Neural progenitor cell (in vitro differentiated cells): ENCODE results near the gene SLC37A1. TPM values are rescaled to one million over a fixed set of nuclear protein-coding genes. Genes with fewer than 3 reads are reported as not detected.

Experiments used
- DNase-seq: peaks from one replicate; pipeline ENCODE4 v3.0.0-alpha.2; 2016; ENCODE audit warnings: low spot score
- H2AFZ ChIP-seq: fragments of 200-600 bp; sonication (generic); replicated peaks from 2 replicates; pipeline ENCODE4 v1.6.1; 2016; ENCODE audit warnings: antibody characterized with exemption
- H3F3A ChIP-seq: fragments of 200-600 bp; sonication (generic); 2 replicates; pipeline ENCODE4 v1.6.1; 2016; ENCODE audit warnings: antibody characterized with exemption, low read depth
- H3K27ac ChIP-seq: fragments of 200-600 bp; sonication (generic); 2 replicates; pipeline ENCODE4 v1.5.1; 2016; ENCODE audit warnings: mild to moderate bottlenecking
- H3K27me3 ChIP-seq: fragments of 200-600 bp; sonication (generic); 2 replicates; pipeline ENCODE4 v1.6.1; 2016; ENCODE audit warnings: mild to moderate bottlenecking, moderate library complexity
- H3K36me3 ChIP-seq: fragments of 200-600 bp; sonication (generic); 2 replicates; pipeline ENCODE4 v1.5.1; 2016
- H3K4me1 ChIP-seq: fragments of 200-600 bp; sonication (generic); 2 replicates; pipeline ENCODE4 v1.6.1; 2016; ENCODE audit warnings: mixed run types
- H3K4me2 ChIP-seq: fragments of 200-600 bp; sonication (generic); 2 replicates; pipeline ENCODE4 v1.6.1; 2016
- H3K4me3 ChIP-seq: fragments of 200-600 bp; sonication (generic); 2 replicates; pipeline ENCODE4 v1.5.1; 2016
- H3K79me2 ChIP-seq: fragments of 200-600 bp; sonication (generic); 2 replicates; pipeline ENCODE4 v1.6.1; 2016; ENCODE audit warnings: low read depth
- H3K9ac ChIP-seq: fragments of 200-600 bp; sonication (generic); 2 replicates; pipeline ENCODE4 v1.6.1; 2016
- H3K9me3 ChIP-seq: fragments of 200-600 bp; sonication (generic); 2 replicates; pipeline ENCODE4 v1.5.1; 2016; ENCODE audit warnings: low read depth
- H4K20me1 ChIP-seq: fragments of 200-600 bp; sonication (generic); 2 replicates; pipeline ENCODE4 v1.6.1; 2016; ENCODE audit warnings: low read depth
- H3K27ac Mint-ChIP-seq: 3 replicates; pipeline ENCODE4 v1.8.0; 2021; ENCODE audit warnings: mixed read lengths
- H3K27me3 Mint-ChIP-seq: 2 replicates; pipeline ENCODE4 v1.8.0; 2022; ENCODE audit warnings: low read depth, mild to moderate bottlenecking, inconsistent platforms, moderate library complexity, mixed read lengths; ENCODE audit not compliant: insufficient read depth
- H3K36me3 Mint-ChIP-seq: 3 replicates; pipeline ENCODE4 v1.8.0; 2021; ENCODE audit warnings: mixed read lengths
- H3K4me1 Mint-ChIP-seq: 3 replicates; pipeline ENCODE4 v1.8.0; 2021; ENCODE audit warnings: mixed read lengths
- H3K4me3 Mint-ChIP-seq: 3 replicates; pipeline ENCODE4 v1.8.0; 2021; ENCODE audit warnings: mild to moderate bottlenecking, moderate library complexity, mixed read lengths
- H3K9me3 Mint-ChIP-seq: 3 replicates; pipeline ENCODE4 v1.8.0; 2020; ENCODE audit warnings: mixed read lengths
- EZH2 ChIP-seq: fragments of 200-600 bp; sonication (generic); IDR thresholded peaks from 2 replicates; pipeline ENCODE4 v1.6.1; 2017; ENCODE audit warnings: antibody characterized with exemption, mild to moderate bottlenecking, moderate library complexity
- EZH2phosphoT487 ChIP-seq: fragments of 200-600 bp; sonication (generic); IDR thresholded peaks from 2 replicates; pipeline ENCODE4 v1.6.1; 2017; ENCODE audit warnings: antibody characterized with exemption
- total RNA-seq: library from RNA; depleted of rRNA; stranded (reverse); fragments of >200 nt; gene quantifications from 2 replicates; pipeline ENCODE4 v1.2.3, GENCODE V29; 2015; ENCODE audit warnings: low replicate concordance
- TF ChIP-seq, protein P1 (sequence below): fragments of 200-600 bp; sonication (generic); IDR thresholded peaks from 2 replicates; pipeline ENCODE4 v1.5.1; 2017; ENCODE audit warnings: antibody characterized with exemption, mild to moderate bottlenecking

The SLC37A1 gene
- total RNA-seq, 1 donor from 2014 or later = 1.2 TPM

DNA sequence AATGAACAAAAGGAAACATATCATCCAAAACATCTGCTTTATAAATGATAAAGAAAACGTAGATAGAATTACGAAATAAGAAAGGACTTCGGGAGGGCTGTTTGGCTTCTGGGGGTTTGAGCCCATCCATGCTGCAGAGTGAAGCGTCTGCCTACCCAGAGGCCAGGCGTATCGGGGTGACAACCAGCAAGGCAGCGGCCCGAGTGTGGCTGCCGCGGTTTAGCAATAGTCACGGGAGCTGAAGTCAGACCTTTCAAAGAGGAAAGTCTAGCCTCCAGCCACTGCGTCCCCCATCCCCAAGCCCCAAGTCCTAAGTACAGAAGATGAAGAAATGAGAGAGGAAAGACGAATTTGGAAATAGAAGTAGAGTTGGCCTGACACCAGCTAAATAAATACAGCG is 8.6 kb downstream of the SLC37A1 start:
- peaks cover 33% of the 10 kb centered on the region for H3K4me1 ChIP-seq
- TF ChIP-seq EZH2 = no peak
- TF ChIP-seq EZH2phosphoT487 = no peak
- TF ChIP-seq, protein P1, sequence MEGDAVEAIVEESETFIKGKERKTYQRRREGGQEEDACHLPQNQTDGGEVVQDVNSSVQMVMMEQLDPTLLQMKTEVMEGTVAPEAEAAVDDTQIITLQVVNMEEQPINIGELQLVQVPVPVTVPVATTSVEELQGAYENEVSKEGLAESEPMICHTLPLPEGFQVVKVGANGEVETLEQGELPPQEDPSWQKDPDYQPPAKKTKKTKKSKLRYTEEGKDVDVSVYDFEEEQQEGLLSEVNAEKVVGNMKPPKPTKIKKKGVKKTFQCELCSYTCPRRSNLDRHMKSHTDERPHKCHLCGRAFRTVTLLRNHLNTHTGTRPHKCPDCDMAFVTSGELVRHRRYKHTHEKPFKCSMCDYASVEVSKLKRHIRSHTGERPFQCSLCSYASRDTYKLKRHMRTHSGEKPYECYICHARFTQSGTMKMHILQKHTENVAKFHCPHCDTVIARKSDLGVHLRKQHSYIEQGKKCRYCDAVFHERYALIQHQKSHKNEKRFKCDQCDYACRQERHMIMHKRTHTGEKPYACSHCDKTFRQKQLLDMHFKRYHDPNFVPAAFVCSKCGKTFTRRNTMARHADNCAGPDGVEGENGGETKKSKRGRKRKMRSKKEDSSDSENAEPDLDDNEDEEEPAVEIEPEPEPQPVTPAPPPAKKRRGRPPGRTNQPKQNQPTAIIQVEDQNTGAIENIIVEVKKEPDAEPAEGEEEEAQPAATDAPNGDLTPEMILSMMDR = no peak
- H3K79me2 ChIP-seq = no peaks in the 10 kb centered on the region
- H4K20me1 ChIP-seq = no peaks in the 10 kb centered on the region
- H3K27me3 ChIP-seq = no peaks in the 10 kb centered on the region
- no peak overlapping the region for H3K27ac ChIP-seq
- Mint-ChIP-seq H3K4me1 (peaks cover 55% of the 10 kb centered on the region), H3K36me3 (no peaks in the 10 kb centered on the region), H3K27me3 (peaks cover 7% of the 10 kb centered on the region), H3K4me3 (no peak overlapping the region), H3K27ac (peak overlapping the region; percentile 83), H3K9me3 (no peaks in the 10 kb centered on the region)
- no peak for DNase-seq
- no peaks in the 10 kb centered on the region for H3K9me3 ChIP-seq
- no peak overlapping the region for H3K4me2 ChIP-seq
- H3K36me3 ChIP-seq = no peaks in the 10 kb centered on the region
- H3F3A ChIP-seq = peaks cover 15% of the 10 kb centered on the region
- no peak overlapping the region for H3K4me3 ChIP-seq
- H2AFZ ChIP-seq = no peak overlapping the region
- no peak overlapping the region for H3K9ac ChIP-seq

DNA sequence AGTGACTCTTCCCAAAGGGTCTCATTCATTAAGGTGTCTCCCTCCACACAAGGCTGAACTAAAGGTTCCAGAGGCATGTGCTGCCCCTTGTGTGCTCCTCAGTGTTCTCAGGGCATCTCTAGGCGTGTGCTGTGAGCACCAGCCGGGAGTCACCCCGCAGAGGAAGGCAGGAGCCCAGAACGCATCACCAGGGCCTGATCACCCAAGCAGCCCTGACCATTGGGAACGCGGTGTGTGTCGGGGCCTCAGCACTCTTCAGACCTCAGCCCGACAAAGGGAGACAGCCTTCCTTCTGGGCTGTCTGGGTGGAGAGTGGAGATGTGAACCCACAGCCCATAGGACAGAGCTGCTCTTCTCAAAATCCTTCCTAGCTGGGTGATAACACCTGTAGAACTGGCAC is 9.1 kb downstream of the SLC37A1 start:
- Mint-ChIP-seq H3K27ac (no peak overlapping the region), H3K27me3 (peaks cover 6% of the 10 kb centered on the region), H3K36me3 (no peaks in the 10 kb centered on the region), H3K4me3 (no peak overlapping the region), H3K9me3 (no peaks in the 10 kb centered on the region), H3K4me1 (peaks cover 52% of the 10 kb centered on the region)
- no peaks in the 10 kb centered on the region for H3K79me2 ChIP-seq
- H2AFZ ChIP-seq = no peak overlapping the region
- TF ChIP-seq, protein P1 = no peak
- TF ChIP-seq EZH2phosphoT487 (no peak), EZH2 (no peak)
- H3F3A ChIP-seq = peaks cover 15% of the 10 kb centered on the region
- no peak overlapping the region for H3K27ac ChIP-seq
- H4K20me1 ChIP-seq = no peaks in the 10 kb centered on the region
- H3K4me1 ChIP-seq = peaks cover 33% of the 10 kb centered on the region
- no peaks in the 10 kb centered on the region for H3K9me3 ChIP-seq
- no peaks in the 10 kb centered on the region for H3K27me3 ChIP-seq
- H3K9ac ChIP-seq = no peak overlapping the region
- no peak for DNase-seq
- no peak overlapping the region for H3K4me3 ChIP-seq
- no peaks in the 10 kb centered on the region for H3K36me3 ChIP-seq
- H3K4me2 ChIP-seq = no peak overlapping the region

DNA sequence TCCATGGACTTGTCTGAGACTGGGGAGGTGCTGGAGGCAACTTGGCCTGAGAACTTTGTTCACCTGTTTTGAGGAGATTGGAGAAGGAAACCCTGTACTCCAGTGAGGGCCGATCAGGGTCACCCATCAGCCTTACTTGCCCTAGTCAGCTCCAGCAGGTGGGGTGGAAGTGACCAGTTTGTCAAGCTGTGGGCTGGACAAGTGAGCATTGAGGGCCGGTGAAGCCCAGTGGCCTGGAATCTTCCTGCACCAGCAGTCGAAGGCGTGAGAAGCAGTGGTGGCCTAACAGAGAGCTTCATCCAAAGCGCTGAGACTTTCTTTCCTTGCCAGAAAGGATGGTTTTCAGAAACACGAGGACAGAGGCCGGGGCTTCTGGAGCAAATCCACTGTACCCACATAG is 9.6 kb downstream of the SLC37A1 start:
- peaks cover 3% of the 10 kb centered on the region for H3K27me3 Mint-ChIP-seq

More for the DNA sequence above, 9.6 kb downstream of the SLC37A1 start:
- no peak for DNase-seq
- TF ChIP-seq EZH2phosphoT487 = no peak
- TF ChIP-seq EZH2 = no peak
- TF ChIP-seq, protein P1 = no peak
- H3K27ac Mint-ChIP-seq = no peak overlapping the region
- H3K27me3 ChIP-seq = no peaks in the 10 kb centered on the region
- no peak overlapping the region for H3K27ac ChIP-seq
- H3K9ac ChIP-seq = no peak overlapping the region
- peaks cover 35% of the 10 kb centered on the region for H3K4me1 ChIP-seq
- no peaks in the 10 kb centered on the region for H4K20me1 ChIP-seq
- H3K9me3 Mint-ChIP-seq = no peaks in the 10 kb centered on the region
- H3K36me3 ChIP-seq = no peaks in the 10 kb centered on the region
- peaks cover 52% of the 10 kb centered on the region for H3K4me1 Mint-ChIP-seq
- H3K36me3 Mint-ChIP-seq = no peaks in the 10 kb centered on the region
- H2AFZ ChIP-seq = peak overlapping the region; percentile 55
- H3K4me2 ChIP-seq = no peak overlapping the region
- peak overlapping the region; percentile 6 for H3K4me3 Mint-ChIP-seq
- no peaks in the 10 kb centered on the region for H3K79me2 ChIP-seq
- H3K4me3 ChIP-seq = no peak overlapping the region
- H3K9me3 ChIP-seq = no peaks in the 10 kb centered on the region
- peaks cover 15% of the 10 kb centered on the region for H3F3A ChIP-seq
